ENCODE results near the gene SET. TPM values are rescaled to one million over a fixed set of nuclear protein-coding genes. Genes with fewer than 3 reads are reported as not detected.

The SET gene
- polyA plus RNA-seq, 1 donor (not counting 4 experiments of a cell fraction or from before 2014, with no cell fraction given): 267 TPM

DNA sequence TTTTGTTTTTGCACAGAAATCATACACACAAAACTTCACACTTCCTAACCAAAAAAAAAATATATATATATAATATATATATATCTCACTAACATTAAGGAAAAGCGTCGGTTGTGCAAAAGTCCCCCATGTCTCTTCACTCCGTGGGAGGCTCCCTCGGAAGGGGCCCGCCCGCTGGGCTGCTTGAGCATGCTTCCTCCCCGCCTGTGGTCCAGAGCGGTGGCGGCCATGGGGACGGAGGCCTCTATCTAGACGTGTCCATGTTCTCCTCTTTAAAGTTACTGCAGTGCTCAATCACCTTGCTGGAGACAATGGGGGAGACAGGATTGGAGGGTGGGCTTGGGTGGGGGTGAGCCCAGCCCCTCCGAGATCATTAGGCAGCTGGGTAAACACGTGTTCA lies 42.1 kb downstream of the SET start:
- H3K27me3 ChIP-seq (ENCODE audit: control insufficient read depth, extremely low read depth, insufficient read depth, low read length): no peaks in the 10 kb centered on the region
- dilution Hi-C loops (cut with MboI; ENCODE audit: extremely low pct_ligation_motif_present, low sequenced_read_pairs): no loop called here
- no peak for DNase-seq (ENCODE audit: low read depth, low spot score)
- no peaks in the 10 kb centered on the region for H4K20me1 ChIP-seq (ENCODE audit: control insufficient read depth, extremely low read depth, insufficient read depth, low read length)
- FAIRE-seq: no peak
- no peaks in the 10 kb centered on the region for H3K9me1 ChIP-seq (ENCODE audit: control insufficient read depth, extremely low read depth, insufficient read depth, low read length)
- no peaks in the 10 kb centered on the region for H3K4me1 ChIP-seq (ENCODE audit: control insufficient read depth, extremely low read depth, insufficient read depth, low read length)
- no peak overlapping the region for H3K9ac ChIP-seq (ENCODE audit: control insufficient read depth, extremely low read depth, insufficient read depth, low read length)
- H3K4me2 ChIP-seq (ENCODE audit: control insufficient read depth, extremely low read depth, insufficient read depth, low read depth, low read length): no peak overlapping the region
- H3K27ac ChIP-seq (ENCODE audit: control insufficient read depth, insufficient read depth, low read length): no peak overlapping the region
- H2AFZ ChIP-seq (ENCODE audit: control insufficient read depth, low read length): no peak overlapping the region
- H3K4me3 ChIP-seq (ENCODE audit: control insufficient read depth in 2 of 3, extremely low read depth in 1 of 3, insufficient read depth in 2 of 3, low read depth in 1 of 3, low read length in 3 of 3): no peak overlapping the region
- TF ChIP-seq, protein P1, sequence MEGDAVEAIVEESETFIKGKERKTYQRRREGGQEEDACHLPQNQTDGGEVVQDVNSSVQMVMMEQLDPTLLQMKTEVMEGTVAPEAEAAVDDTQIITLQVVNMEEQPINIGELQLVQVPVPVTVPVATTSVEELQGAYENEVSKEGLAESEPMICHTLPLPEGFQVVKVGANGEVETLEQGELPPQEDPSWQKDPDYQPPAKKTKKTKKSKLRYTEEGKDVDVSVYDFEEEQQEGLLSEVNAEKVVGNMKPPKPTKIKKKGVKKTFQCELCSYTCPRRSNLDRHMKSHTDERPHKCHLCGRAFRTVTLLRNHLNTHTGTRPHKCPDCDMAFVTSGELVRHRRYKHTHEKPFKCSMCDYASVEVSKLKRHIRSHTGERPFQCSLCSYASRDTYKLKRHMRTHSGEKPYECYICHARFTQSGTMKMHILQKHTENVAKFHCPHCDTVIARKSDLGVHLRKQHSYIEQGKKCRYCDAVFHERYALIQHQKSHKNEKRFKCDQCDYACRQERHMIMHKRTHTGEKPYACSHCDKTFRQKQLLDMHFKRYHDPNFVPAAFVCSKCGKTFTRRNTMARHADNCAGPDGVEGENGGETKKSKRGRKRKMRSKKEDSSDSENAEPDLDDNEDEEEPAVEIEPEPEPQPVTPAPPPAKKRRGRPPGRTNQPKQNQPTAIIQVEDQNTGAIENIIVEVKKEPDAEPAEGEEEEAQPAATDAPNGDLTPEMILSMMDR (optimal IDR thresholded peaks at IDR 0.05 in 1 of 3, IDR thresholded peaks at IDR 0.05 in 1 of 3, conservative IDR thresholded peaks at IDR 0.05 in 1 of 3; ENCODE audit: extremely low read depth in 1 of 3, insufficient read depth in 2 of 3, low read length in 3 of 3): no peak
- TF ChIP-seq EZH2 (IDR thresholded peaks at IDR 0.05; ENCODE audit: low read length): no peak
- peaks cover 0 to 8% of the 10 kb centered on the region in 2 experiments for H3K36me3 ChIP-seq (ENCODE audit: control insufficient read depth in 2 of 2, extremely low read depth in 1 of 2, insufficient read depth in 2 of 2, low read length in 2 of 2)
- H3K9me3 ChIP-seq (ENCODE audit: control insufficient read depth, low read depth, low read length): no peaks in the 10 kb centered on the region
- no peaks in the 10 kb centered on the region for H3K79me2 ChIP-seq (ENCODE audit: control insufficient read depth, insufficient read depth, low read length)

DNA sequence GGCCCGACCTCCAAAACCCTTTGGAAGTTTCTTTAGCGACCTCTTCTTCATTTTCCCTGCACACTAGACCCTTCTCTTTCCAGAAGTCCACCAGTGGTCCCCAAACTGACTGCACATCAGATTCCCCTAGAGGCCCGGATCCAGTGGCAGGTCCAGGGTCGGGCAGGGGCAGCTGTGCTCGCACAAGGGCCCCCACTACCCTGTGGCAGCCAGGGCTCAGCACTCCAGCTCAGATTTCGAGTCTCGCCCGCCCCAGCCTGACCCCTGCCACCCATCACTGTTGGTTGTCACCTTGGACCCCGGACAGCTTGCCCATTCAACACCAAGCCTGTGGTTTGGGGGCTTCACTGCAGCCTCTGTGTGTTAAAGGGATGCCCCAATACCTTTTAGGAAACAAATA lies 42.7 kb downstream of the SET start:
- Histone ChIP-seq H2AFZ (ENCODE audit: control insufficient read depth, low read length) (no peak overlapping the region), H4K20me1 (ENCODE audit: control insufficient read depth, extremely low read depth, insufficient read depth, low read length) (no peaks in the 10 kb centered on the region), H3K4me3 (ENCODE audit: control insufficient read depth in 2 of 3, extremely low read depth in 1 of 3, insufficient read depth in 2 of 3, low read depth in 1 of 3, low read length in 3 of 3) (no peak overlapping the region), H3K4me1 (ENCODE audit: control insufficient read depth, extremely low read depth, insufficient read depth, low read length) (no peaks in the 10 kb centered on the region), H3K9me3 (ENCODE audit: control insufficient read depth, low read depth, low read length) (no peaks in the 10 kb centered on the region), H3K9me1 (ENCODE audit: control insufficient read depth, extremely low read depth, insufficient read depth, low read length) (no peaks in the 10 kb centered on the region), H3K27ac (ENCODE audit: control insufficient read depth, insufficient read depth, low read length) (no peak overlapping the region), H3K79me2 (ENCODE audit: control insufficient read depth, insufficient read depth, low read length) (no peaks in the 10 kb centered on the region), H3K9ac (ENCODE audit: control insufficient read depth, extremely low read depth, insufficient read depth, low read length) (no peak overlapping the region), H3K4me2 (ENCODE audit: control insufficient read depth, extremely low read depth, insufficient read depth, low read depth, low read length) (no peak overlapping the region), H3K36me3 (ENCODE audit: control insufficient read depth in 2 of 2, extremely low read depth in 1 of 2, insufficient read depth in 2 of 2, low read length in 2 of 2) (peaks cover 0 to 8% of the 10 kb centered on the region in 2 experiments), H3K27me3 (ENCODE audit: control insufficient read depth, extremely low read depth, insufficient read depth, low read length) (no peaks in the 10 kb centered on the region)
- no peak for FAIRE-seq
- no peak for DNase-seq (ENCODE audit: low read depth, low spot score)
- TF ChIP-seq, protein P1 (optimal IDR thresholded peaks at IDR 0.05 in 1 of 3, IDR thresholded peaks at IDR 0.05 in 1 of 3, conservative IDR thresholded peaks at IDR 0.05 in 1 of 3; ENCODE audit: extremely low read depth in 1 of 3, insufficient read depth in 2 of 3, low read length in 3 of 3): no peak
- TF ChIP-seq EZH2 (IDR thresholded peaks at IDR 0.05; ENCODE audit: low read length): no peak
- dilution Hi-C loops (cut with MboI; ENCODE audit: extremely low pct_ligation_motif_present, low sequenced_read_pairs): no loop called here
